Erythroblast (primary cell): ENCODE data around the gene TP53INP2.

Experiments used
- GATA1 ChIP-seq: IDR thresholded peaks from 2 replicates; pipeline ENCODE4 v1.6.1; 2011; ENCODE audit warnings: low read depth, mild to moderate bottlenecking, control low read depth, low read length, moderate library complexity
- POLR2A ChIP-seq: IDR thresholded peaks from 2 replicates; pipeline ENCODE4 v1.6.1; 2011; ENCODE audit warnings: mild to moderate bottlenecking, low read length

DNA sequence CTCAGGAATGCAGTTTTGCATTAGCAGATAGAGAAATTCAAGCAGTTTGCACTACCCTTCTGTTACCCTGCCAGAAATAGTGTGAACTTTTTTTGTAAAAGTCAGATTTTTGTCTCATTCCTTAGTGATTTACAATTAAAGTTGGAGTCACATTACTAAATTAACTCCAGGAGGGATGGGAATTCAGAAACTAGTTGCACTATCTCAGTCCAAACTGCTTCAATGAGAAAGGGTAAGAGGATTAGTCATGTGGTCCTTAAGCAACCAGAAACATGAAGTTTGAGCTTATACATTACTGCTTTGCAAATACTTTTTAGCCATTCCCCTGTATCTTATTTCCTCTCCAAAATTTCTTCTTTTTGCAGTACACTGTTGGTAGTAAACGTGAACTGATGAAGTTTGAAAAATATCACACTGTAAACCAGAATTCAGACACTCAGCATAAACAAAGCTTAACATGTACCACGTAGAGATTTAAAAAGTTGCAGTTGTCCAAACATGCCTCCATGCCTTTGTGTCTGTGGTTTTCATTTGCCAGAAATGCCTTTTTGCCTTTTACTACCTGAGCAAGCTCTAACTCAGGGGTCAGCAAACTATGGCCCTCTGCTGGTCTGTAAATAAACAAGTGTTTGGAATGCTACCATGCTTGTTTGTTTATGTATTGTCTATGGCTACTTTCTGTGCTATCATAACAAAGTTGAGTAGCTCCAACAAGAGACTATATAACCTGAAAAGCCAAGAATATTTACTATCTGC is 49.7 kb downstream of the TP53INP2 start:
- TF ChIP-seq POLR2A = no peak
- TF ChIP-seq GATA1 = no peak
